Uterus (tissue), 2 donors: ENCODE data around the gene TSPAN4.

ENCODE experiments used
- CTCF ChIP-seq, 4 experiments: fragments of 200-600 bp in 2 of 4; fragments of 450-650 bp in 2 of 4; sonication (generic) in 2 of 4; IDR thresholded peaks; one replicate each; pipeline ENCODE4 v1.5.1; 2016 to 2019; ENCODE audit warnings: antibody characterized with exemption in 4 of 4, mild to moderate bottlenecking in 2 of 4, moderate library complexity in 1 of 4
- POLR2A ChIP-seq, 2 donors: fragments of 450-650 bp; IDR thresholded peaks; one replicate each; pipeline ENCODE4 v1.6.1; 2016; ENCODE audit warnings: antibody characterized with exemption in 2 of 2, mild to moderate bottlenecking in 1 of 2, moderate library complexity in 1 of 2

DNA sequence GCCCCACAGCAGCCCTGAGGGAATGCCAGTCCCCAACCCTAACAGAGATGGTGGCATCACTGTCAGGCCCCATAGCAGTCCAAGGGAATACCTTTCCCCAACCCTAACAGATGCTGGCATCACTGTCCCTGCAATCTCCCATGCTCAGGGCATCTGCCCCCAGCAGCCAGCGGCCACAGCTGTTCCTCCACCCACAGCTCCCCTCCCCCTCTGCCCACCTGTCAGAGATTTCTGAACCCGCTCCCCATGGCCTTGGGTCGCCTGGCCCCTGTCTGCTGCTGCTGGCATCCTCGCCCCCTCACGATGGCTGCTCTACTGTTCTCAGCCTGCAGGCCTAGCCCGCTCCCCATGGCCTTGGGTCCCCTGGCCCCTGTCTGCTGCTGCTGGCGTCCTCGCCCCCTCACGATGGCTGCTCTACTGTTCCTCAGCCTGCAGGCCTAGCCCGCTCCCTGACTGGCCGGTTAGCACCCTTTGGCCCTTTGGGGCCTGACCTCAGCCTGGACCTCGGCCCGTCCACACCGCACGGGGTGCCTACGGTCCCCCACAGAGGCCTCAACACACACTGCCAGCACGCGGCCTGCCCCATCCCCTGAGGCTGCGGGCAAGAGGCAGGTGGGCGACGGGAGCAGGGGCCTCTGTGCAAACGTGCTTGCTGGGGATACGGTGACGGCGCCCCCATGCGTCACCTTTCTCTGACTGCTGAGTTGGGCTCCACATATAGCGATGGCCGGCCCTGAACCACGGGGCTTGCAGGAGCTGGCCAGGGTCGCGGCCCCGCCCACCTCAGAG, 47.2 kb downstream of the TSPAN4 start:
- no peak for TF ChIP-seq CTCF (IDR thresholded peaks at IDR 0.05)
- TF ChIP-seq POLR2A (IDR thresholded peaks at IDR 0.05): no peak
